ENCODE results near the gene FAM217B.

- TF ChIP-seq CTCF (IDR thresholded peaks at IDR 0.05; ENCODE audit: insufficient read depth, low read depth, low read length) (no peak), EZH2 (IDR thresholded peaks at IDR 0.05; ENCODE audit: insufficient read depth, low read length) (no peak)
Measured at GRCh38 chr20:59925899-59926298, 14.3 kb upstream of the FAM217B start.

All from astrocyte (in vitro differentiated cells and primary cell).